Right kidney (tissue), 1 donor: ENCODE measurements around the gene DOK7.
"Not testable (repeated sequence)": the region's sequence is repeated elsewhere in the genome, so short reads cannot be mapped to it uniquely, and the experiment has no call there.

Experiments used
- DNase-seq: peaks from one replicate; pipeline ENCODE4 v3.0.0-alpha.2; 2016

Gene DOK7

DNA sequence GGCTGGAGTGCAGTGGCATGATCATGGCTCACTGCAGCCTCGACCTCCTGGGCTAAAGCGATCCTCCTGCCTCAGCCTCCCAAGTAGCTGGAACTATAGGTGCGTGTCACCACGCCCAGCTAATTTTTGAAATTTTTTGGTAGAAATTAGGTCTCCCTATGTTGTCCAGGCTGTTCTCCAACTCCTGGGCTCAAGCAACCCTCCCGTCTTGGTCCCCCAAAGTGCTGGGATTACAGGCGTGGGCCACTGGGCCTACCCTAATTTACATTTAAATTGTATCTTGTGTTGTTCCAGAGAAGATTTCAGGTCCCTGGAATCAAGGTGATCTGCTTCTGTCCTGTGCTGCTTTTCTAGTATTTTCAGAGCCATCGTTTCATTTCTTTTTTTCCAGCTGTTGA is 70.3 kb downstream of the DOK7 start:
- no peak for DNase-seq

DNA sequence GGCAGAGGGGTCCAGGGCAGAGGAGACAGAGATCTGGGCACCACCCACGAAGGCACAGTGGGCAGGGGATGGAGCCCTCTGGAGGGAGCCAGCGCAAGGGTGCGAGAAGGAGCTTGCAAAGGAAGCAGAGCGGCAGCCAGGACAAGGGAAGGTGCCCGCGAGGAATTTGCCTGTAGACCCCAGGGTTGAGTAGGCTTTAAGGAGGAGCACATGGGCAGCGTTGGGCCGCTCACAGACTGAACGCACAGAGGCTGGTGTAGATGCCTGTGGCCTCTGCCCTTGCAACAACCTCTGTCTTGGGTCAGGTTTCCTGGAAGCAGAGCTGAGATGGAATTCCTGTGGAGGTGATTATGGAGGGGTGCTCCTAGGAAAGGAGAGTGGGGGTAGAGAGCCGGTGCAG is 72.7 kb downstream of the DOK7 start:
- DNase-seq: not testable (repeated sequence)

DNA sequence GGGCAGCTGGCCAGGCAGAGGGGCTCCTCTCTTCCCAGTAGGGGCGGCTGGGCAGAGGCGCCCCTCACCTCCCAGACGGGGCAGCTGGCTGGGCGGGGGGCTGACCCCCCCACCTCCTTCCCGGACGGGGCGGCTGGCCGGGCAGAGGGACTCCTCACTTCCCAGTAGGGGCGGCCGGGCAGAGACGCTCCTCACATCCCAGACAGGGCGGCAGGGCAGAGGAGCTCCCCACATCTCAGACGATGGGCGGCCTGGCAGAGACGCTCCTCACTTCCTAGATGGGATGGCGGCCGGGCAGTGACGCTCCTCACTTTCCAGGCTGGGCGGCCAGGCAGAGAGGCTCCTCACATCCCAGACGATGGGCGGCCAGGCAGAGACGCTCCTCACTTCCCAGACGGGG is 75.8 kb downstream of the DOK7 start:
- not testable (repeated sequence) for DNase-seq

DNA sequence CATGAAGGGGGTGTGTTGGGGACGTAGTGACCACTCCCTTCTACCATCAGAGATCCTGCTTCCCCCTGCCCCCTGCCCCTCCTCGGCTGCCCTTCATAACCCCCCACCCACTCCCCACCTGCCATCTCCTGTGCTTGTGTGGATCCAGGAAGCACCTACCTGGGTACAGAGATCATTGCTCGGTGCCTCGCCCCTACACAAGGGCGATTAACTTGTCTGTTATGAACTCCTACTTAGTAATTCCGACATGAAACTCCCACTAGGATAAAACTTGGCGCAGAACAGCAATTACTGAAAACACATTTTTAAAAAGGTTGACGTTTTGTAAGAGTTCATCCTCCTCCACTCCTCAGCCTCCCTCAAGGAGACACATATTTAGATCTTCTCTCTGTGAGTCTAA is 80.3 kb downstream of the DOK7 start:
- DNase-seq: not testable (repeated sequence)
